GM19025 (cell line): ENCODE measurements around the gene GUCY1A1.
"Not testable (repeated sequence)": the region's sequence is repeated elsewhere in the genome, so short reads cannot be mapped to it uniquely, and the experiment has no call there.

Source experiments
- ATAC-seq: cut with Tn5 transposase; IDR thresholded peaks from one replicate; pipeline ENCODE4 v1.9.1; 2021; ENCODE audit warnings: mild to moderate bottlenecking, low read depth, moderate library complexity; ENCODE audit not compliant: unreplicated experiment

The GUCY1A1 gene

GRCh38 chr4:155666344-155667221 lies at the start of gene GUCY1A1:
Gene GUCY1A1 (plus strand): TSS chr4:155666848. CDS start chr4:155696868, 30,020 bp downstream.
- peak; percentile 26 for ATAC-seq

GRCh38 chr4:155617296-155617695 lies 49.4 kb upstream of the GUCY1A1 start:
- no peak for ATAC-seq

GRCh38 chr4:155618183-155618838 lies 48.3 kb upstream of the GUCY1A1 start:
- ATAC-seq, result no peak

GRCh38 chr4:155620637-155621036 lies 46.0 kb upstream of the GUCY1A1 start:
- no peak for ATAC-seq

- ATAC-seq, result peak; percentile 94
Measured at GRCh38 chr4:155624478-155624877, 42.2 kb upstream of the GUCY1A1 start.

GRCh38 chr4:155626561-155626960 lies 40.1 kb upstream of the GUCY1A1 start:
- no peak for ATAC-seq

GRCh38 chr4:155629183-155629825 lies 37.3 kb upstream of the GUCY1A1 start:
- no peak for ATAC-seq

GRCh38 chr4:155629956-155630355 lies 36.7 kb upstream of the GUCY1A1 start:
- ATAC-seq, result no peak

GRCh38 chr4:155632310-155632840 lies 34.3 kb upstream of the GUCY1A1 start:
- ATAC-seq, result no peak

- ATAC-seq, result no peak
Measured at GRCh38 chr4:155638195-155638965, 28.3 kb upstream of the GUCY1A1 start.

- ATAC-seq, result peak; percentile 68
Measured at GRCh38 chr4:155639704-155640523, 26.7 kb upstream of the GUCY1A1 start.

GRCh38 chr4:155640751-155641150 lies 25.9 kb upstream of the GUCY1A1 start:
- ATAC-seq, result no peak

- no peak for ATAC-seq
Measured at GRCh38 chr4:155643087-155643486, 23.6 kb upstream of the GUCY1A1 start.

- no peak for ATAC-seq
Measured at GRCh38 chr4:155646001-155646400, 20.6 kb upstream of the GUCY1A1 start.

GRCh38 chr4:155650785-155651184 lies 15.9 kb upstream of the GUCY1A1 start:
- ATAC-seq, result not testable (repeated sequence)

- no peak for ATAC-seq
Measured at GRCh38 chr4:155653052-155653451, 13.6 kb upstream of the GUCY1A1 start.

GRCh38 chr4:155656025-155656424 lies 10.6 kb upstream of the GUCY1A1 start:
- ATAC-seq, result no peak

- no peak for ATAC-seq
Measured at GRCh38 chr4:155657169-155657568, 9.5 kb upstream of the GUCY1A1 start.

GRCh38 chr4:155657985-155658680 lies 8.5 kb upstream of the GUCY1A1 start:
- ATAC-seq, result no peak
